GM12875 (cell line): Measurements from ENCODE around the gene USB1.

Experiments
- H3K4me3 ChIP-seq: one replicate; pipeline ENCODE4 v1.5.1; 2011; ENCODE audit warnings: low read depth, low read length, control low read depth
- CTCF ChIP-seq: IDR thresholded peaks from 2 replicates; pipeline ENCODE4 v1.5.1; 2011; ENCODE audit warnings: low read depth, mild to moderate bottlenecking, control low read depth, inconsistent platforms, low read length, moderate library complexity, borderline replicate concordance; ENCODE audit not compliant: insufficient read depth

The USB1 gene

GRCh38 chr16:58035356-58036170 lies 34.4 kb downstream of the USB1 start:
- H3K4me3 ChIP-seq = no peak overlapping the region
- TF ChIP-seq CTCF = no peak

GRCh38 chr16:58036943-58037342 lies 35.7 kb downstream of the USB1 start:
- TF ChIP-seq CTCF = no peak
- no peak overlapping the region for H3K4me3 ChIP-seq

- H3K4me3 ChIP-seq = no peak overlapping the region
- no peak for TF ChIP-seq CTCF
Measured at GRCh38 chr16:58037365-58038057, 36.3 kb downstream of the USB1 start.

GRCh38 chr16:58038219-58038641 lies 37.0 kb downstream of the USB1 start:
- no peak for TF ChIP-seq CTCF
- H3K4me3 ChIP-seq = no peak overlapping the region

- H3K4me3 ChIP-seq = no peak overlapping the region
- no peak for TF ChIP-seq CTCF
Measured at GRCh38 chr16:58039829-58040495, 38.8 kb downstream of the USB1 start.

GRCh38 chr16:58040496-58040846 lies 39.3 kb downstream of the USB1 start:
- H3K4me3 ChIP-seq = no peak overlapping the region
- TF ChIP-seq CTCF = no peak
